Hematopoietic multipotent progenitor cell treated with erythropoietin and hydrocortisone succinate and interleukin-3 and kit ligand, for 15 days (in vitro differentiated cells): ENCODE results near the gene GPR153.

Source experiments
- DNase-seq: peaks from one replicate; pipeline ENCODE4 v3.0.0-alpha.2; 2015; ENCODE audit warnings: low spot score

GPR153 gene

DNA sequence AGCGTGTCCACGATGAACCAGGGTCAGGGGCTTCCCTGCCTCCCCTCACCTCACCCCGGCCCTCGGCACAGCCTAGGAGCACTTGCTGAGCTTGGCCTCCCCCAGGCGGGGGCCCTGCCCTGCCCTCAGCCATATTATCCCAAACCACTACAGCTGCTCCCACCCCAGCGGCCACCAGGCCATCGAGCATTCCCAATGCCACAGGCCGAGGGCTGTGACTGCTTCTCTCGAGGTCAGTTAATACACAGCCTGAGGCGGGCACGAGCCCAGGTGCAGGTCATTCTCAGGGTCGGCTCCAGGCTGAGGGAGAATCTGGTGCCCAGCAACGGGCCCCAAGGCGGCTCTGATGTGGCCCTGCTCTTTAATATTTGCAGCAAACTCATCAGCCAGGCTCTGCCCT is 8.4 kb upstream of the GPR153 start:
- DNase-seq, result no peak

DNA sequence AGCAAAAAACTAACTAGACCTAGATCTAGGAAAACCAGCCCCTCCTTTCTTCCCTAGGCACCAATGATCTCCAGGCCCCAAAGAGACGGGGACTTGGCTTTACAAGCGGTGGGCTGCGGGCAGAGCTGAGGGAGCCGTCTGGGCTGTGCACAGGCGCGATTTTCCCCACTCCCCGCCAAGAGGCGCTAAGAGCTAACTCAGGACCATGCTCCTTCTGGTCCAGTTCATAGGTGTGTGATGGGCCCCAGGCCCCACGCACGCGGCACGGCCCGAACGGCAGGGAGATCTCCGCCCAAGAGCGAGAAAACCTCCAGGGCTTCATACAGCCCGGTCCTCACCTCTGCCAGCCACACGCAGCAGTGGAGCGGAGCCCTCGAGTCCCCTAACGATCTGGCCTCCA is 7.5 kb upstream of the GPR153 start:
- DNase-seq, result no peak

DNA sequence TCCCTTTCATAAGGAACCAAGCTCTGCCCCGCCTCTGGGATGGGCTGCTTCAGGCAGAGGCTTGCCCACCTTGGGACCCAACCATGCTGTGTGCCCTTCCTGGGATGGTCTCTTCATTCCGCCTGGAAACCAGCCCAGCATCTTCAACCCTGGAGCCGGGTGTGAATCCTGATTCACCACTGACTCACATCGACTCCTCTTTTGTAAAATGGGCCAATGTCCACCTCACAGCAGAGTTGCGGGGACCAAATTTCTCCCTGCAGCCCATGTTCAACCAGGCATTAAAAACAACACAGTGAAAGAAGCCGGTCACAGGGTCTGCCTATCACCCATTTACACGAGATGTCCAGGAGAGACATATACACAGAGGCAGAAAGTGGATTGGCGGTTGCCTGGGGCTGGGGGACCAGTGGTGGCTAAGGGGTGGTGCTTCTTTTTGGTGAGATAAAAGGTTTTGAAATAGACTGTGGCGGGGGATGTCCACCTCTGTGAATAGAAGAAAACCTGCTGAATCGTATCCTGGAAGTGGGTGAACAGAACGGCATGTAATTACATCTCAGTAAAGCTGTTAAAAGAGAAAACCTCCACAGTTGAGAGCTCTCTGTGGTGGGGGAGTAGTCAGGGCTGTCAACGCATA is 6.9 kb upstream of the GPR153 start:
- DNase-seq, result no peak

DNA sequence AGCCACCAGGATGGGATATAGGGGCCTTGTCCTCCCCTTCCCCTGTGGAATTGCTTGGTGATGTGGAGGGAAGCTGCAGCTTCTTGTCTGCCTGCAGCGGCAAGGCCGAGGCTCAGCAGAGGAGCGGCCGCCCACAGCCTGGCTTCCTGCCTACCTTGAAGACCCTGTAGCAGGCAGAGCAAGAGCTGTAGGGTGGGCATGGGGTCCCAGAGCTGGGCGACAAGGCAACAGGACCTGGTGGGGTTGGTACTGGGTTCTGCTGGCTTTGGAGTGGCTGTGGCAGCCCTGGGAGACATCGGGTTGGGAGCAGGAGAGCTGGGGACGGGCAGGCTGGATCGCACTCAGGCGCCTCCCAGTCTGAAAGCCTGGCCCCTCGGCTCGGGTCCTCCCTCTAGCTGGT is 5.7 kb upstream of the GPR153 start:
- DNase-seq, result no peak

DNA sequence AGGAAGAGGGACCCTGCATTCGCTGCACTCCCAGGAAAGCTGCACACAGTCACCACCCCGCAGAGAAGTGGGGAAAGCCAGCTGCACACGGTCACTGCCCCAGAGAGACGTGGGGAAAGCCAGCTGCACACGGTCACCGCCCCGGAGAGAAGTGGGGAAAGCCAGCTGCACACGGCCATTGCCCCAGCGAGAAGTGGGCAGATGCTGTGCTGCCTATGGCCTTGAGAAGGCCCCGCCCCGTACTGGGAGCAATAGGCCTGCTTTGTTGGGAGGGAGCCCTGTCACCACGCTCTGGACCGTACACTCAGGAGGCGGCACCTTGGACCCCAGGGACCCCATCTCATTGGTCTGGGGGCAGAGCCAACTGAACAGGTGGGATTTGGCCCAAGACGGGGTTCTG is 4.3 kb upstream of the GPR153 start:
- no peak for DNase-seq

- no peak for DNase-seq
These were observed 2.8 kb upstream of the GPR153 start for GRCh38 chr1:6263716-6264115.

DNA sequence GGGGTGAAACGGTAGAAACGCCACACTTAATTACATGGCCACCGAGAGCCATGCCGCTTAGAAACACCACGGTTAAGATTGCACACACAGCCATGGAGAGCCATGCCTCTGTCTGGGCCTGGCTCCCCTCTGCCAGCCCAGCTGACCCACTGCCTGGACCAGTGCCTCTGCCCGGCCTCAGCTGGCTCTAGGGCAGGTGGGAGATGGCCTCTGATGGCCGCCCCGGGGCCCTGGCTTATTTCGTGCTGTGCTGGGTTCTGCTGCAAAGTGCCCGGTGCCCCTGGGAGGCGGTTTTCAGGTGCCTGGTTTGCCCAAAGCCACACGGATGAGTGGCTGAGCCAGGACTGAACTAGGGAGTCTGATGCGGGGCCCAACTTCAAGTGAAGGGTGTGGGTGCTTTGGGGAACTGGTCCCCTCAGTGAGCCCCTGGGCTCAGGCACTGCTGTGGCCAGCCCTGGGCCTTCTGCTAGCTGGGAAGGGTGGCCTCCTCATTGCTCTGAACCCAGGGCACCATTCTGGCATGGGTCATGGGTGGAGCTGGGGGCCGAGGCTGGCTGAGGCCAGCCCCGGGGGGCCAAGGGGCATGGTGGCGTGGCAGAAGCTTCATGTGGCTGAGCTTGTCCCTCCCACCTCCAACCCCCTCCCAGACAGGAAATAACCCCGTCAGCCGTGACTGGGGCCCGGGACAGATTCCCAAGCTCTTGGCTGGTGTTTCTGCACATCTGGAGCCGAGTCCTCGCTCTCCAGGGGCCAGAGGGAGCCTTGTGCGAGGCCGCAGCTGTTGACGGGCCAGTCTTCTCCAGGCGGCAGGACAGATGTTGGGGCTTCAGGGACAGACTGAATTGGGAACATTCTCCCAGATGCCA is 1.9 kb upstream of the GPR153 start:
- no peak for DNase-seq

GRCh38 chr1:6261615-6261995 is 707 bp upstream of the GPR153 start:
- DNase-seq, result no peak

DNA sequence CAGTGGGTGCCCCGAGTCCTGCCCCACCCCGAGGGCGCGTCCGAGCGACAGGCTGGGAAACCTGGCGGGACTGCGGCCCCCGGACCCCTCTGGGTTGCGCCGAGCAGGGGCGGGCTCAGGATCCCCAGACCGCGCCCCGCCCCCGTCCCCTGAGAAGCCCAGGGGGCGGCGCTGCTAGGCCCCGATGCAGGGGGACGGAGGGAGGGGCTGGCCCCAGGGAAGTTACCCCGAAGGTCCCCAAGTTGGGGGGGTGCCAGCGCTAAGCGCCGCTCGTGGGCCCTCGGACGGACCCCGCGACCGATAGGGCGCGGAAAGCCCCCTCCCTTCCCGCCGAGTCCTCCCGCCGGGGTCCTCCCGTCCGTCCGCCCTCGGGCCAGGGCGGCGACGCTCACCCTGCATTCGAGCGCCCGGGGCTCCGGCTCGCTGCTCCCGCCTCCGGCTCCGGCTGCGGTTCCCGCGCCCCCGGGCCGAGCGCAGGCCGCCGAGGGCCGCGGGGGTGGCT is 414 bp downstream of the GPR153 start:
- DNase-seq, result no peak

GRCh38 chr1:6259491-6260362 is 1.2 kb downstream of the GPR153 start:
- peak; percentile 50 for DNase-seq

- no peak for DNase-seq
These were observed 2.2 kb downstream of the GPR153 start for GRCh38 chr1:6258675-6259074.

- DNase-seq, result no peak
These were observed 3.3 kb downstream of the GPR153 start for GRCh38 chr1:6257541-6258069.

GRCh38 chr1:6256645-6257044 is 4.3 kb downstream of the GPR153 start:
- DNase-seq, result no peak

GRCh38 chr1:6254691-6255090 is 6.2 kb downstream of the GPR153 start:
- DNase-seq, result no peak

DNA sequence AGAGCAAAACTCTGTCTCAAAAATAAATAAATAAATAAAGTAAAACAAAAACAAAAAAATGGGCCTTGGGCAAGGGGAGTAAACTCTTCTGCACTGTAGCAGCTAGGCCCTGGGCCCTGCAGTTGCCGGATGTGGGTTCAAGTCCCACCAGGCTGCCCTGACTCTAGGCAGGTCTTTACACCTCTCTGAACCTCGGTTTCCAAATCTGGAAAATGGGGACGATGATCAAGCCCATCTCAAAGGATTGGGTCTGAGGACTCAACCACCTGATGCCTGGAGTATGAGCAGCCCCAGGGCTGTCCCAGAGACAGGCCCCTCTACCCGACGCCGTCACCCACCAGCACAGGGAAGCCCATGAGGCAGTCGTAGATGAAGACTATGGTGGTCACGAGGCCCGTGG is 7.5 kb downstream of the GPR153 start:
- no peak for DNase-seq

DNA sequence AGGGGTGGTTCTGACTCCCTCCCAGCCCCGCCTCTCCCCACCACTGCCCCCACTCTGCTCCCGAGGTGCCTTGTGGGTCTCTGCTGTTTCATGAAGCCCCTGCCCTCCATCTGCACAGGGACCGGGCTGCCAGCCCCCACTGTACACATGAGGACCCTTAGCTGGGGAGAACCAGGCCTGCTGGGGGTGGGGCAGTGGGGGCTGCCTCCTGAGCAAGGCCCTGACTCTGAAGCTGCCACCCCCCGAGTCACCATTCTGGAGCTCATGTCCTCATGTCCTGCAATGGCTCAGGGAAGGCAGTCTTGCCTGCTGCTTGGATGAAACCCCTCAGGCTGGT is 8.6 kb downstream of the GPR153 start:
- no peak for DNase-seq

- no peak for DNase-seq
These were observed 9.1 kb downstream of the GPR153 start for GRCh38 chr1:6251681-6252373.

- no peak for DNase-seq
These were observed 9.7 kb downstream of the GPR153 start for GRCh38 chr1:6251233-6251632.

DNA sequence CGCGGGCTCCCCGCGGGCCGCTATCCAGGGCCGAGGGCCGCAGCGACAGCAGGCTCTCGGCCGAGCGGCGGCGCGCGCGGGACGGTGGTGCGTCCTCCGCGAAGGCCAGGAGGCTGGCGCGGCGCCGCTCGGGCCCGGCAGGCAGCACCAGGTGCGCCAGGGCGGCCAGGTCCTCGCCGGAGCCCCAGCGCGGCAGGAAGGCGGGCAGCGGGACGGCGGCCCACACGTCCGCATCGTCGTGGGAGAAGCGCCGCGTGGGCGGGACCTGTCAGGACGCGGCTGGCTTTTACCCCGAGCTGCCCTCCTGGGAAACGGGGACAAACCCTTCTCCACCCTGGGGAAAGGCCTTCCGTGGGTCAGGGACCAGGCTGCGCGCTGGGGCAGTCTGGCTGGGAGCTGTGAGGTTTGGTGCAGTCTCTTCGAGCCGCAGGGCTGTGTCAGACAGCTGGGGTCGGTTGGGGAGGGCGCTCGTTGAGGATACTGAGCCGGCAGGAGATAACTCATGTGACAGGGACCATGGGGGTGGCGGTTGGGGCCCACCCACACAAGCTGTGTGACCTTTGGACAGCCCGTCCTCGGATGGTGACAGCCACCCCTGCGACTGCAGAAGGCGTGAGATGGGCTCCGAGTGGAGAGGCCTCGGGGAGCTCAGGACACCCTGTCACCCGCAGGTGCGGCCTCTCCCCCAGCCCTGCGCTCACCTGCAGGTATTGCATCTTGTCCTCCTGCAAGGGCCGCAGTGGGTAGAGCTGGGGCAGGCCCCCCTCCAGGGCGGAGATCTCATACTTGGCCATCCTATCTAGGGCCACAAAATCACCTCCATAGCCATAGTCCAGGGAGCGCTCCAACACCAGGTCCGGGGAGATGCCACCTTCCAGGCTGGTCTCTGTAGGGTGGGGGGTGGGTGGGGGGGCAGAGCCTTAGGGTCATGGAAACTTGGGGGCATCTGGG is 10.9 kb downstream of the GPR153 start:
- no peak for DNase-seq

- no peak for DNase-seq
These were observed 11.8 kb downstream of the GPR153 start for GRCh38 chr1:6248932-6249738.
